Measurements from ENCODE around the gene C7.

- TF ChIP-seq CTCF (IDR thresholded peaks at IDR 0.05; ENCODE audit: low read depth, low read length): no peak
- TF ChIP-seq EZH2phosphoT487 (IDR thresholded peaks at IDR 0.05; ENCODE audit: low read depth): no peak
Observed at GRCh38 chr5:40871177-40871576, 38.1 kb upstream of the C7 start.
